Activated B cell treated with CpG ODN at 0.5 μM for 24 hours (primary cell): ENCODE measurements around the gene GPR137. TPM values are rescaled to one million over a fixed set of nuclear protein-coding genes. Genes with fewer than 3 reads are reported as not detected.
A peak's percentile ranks its signal among the peaks of the same experiment; 100 is the strongest.

Source experiments
- ATAC-seq: fragments of 200-7000 bp; cut with Tn5 transposase; one replicate; pipeline ENCODE4 v1.10.0; 2021; ENCODE audit warnings: low read depth, mild to moderate bottlenecking, moderate library complexity
- CTCF ChIA-PET: fragments of 350-600 bp; sonication (Branson Sonifier 250); formaldehyde crosslinking; loops from one replicate; lab custom pipeline; 2021; ENCODE audit warnings: antibody characterized with exemption; lab: Charles Lee
- POLR2A ChIA-PET: fragments of 350-600 bp; sonication (Branson Sonifier 250); formaldehyde crosslinking; loops from one replicate; lab custom pipeline; 2021; ENCODE audit warnings: antibody characterized with exemption; lab: Charles Lee
- DNase-seq: peaks from one replicate; pipeline ENCODE4 v3.0.0; 2022
- H3K27ac Mint-ChIP-seq: one replicate; pipeline ENCODE4 v1.8.0; 2020; ENCODE audit warnings: mixed read lengths
- H3K27me3 Mint-ChIP-seq: one replicate; pipeline ENCODE4 v1.8.0; 2021; ENCODE audit warnings: mixed read lengths
- H3K36me3 Mint-ChIP-seq: one replicate; pipeline ENCODE4 v1.8.0; 2021; ENCODE audit warnings: low read depth, mixed read lengths
- H3K4me1 Mint-ChIP-seq: one replicate; pipeline ENCODE4 v1.8.0; 2021; ENCODE audit warnings: mixed read lengths
- H3K4me3 Mint-ChIP-seq: one replicate; pipeline ENCODE4 v1.8.0; 2020; ENCODE audit warnings: mild to moderate bottlenecking, mixed read lengths
- H3K9me3 Mint-ChIP-seq: one replicate; pipeline ENCODE4 v1.8.0; 2020; ENCODE audit warnings: mixed read lengths
- CTCF ChIP-seq: fragments of 200-600 bp; IDR thresholded peaks from one replicate; pipeline ENCODE4 v1.8.0; 2022; ENCODE audit warnings: antibody characterized with exemption, mild to moderate bottlenecking
- intact Hi-C: fragments of 100-400 bp; cut with micrococcal nuclease; formaldehyde crosslinking; loops from one replicate; pipeline ENCODE4 v1.15.1; 2024
- total RNA-seq: library from RNA; stranded (reverse); gene quantifications from 2 replicates; pipeline ENCODE4 v1.2.3, GENCODE V29; 2022

The GPR137 gene
- total RNA-seq, 1 donor from 2014 or later, result 53.1 TPM

GRCh38 chr11:64284048-64284961 lies 1.3 kb upstream of the GPR137 start, which contains the start of gene BAD:
Gene BAD (minus strand): TSS chr11:64284665. CDS start chr11:64284368, 297 bp downstream.
- Mint-ChIP-seq H3K27ac (peak within 1 kb of the TSS; percentile 92), H3K4me3 (peak within 1 kb of the TSS; percentile 90), H3K36me3 (peaks cover 14% of the 10 kb centered on the region), H3K27me3 (no peaks in the 10 kb centered on the region), H3K9me3 (no peaks in the 10 kb centered on the region), H3K4me1 (peaks cover 20% of the 10 kb centered on the region)
- ATAC-seq (peak; percentile 79), DNase-seq (peak; percentile 80)
- ChIA-PET CTCF (interaction anchor here (1.0 to 2.6 kb wide), 10 partner anchors 13 to 80 kb away, joined by 3 to 11 read pairs (median 4); partner anchors contain the start of genes CATSPERZ and PRDX5), POLR2A (interaction anchor here (0.5 to 5.8 kb wide), 21 partner anchors 9 to 1223 kb away, joined by 3 to 119 read pairs (median 5); partner anchors contain the start of genes CCDC88B, ESRRA, FERMT3 and FKBP2)
- intact Hi-C loops, result loop anchor here (1.0 to 2.0 kb wide), 3 partner anchors 33 to 58 kb away; partner anchors contain the start of genes CCDC88B, NUDT22, PLCB3 and TRPT1
- no peak for TF ChIP-seq CTCF

- no peak for TF ChIP-seq CTCF
- POLR2A ChIA-PET, result interaction anchor here (1.9 to 5.8 kb wide), 5 partner anchors 16 to 101 kb away, joined by 14 to 119 read pairs (median 24); partner anchors contain the start of genes ESRRA, FERMT3, PRDX5 and STIP1
Measured at GRCh38 chr11:64285885-64286800, 495 bp downstream of the GPR137 start.

GRCh38 chr11:64286801-64287159 lies 1.1 kb downstream of the GPR137 start:
- peak overlapping the region; percentile 59 for H3K27ac Mint-ChIP-seq
- peak overlapping the region; percentile 78 for H3K4me3 Mint-ChIP-seq
- no peak for TF ChIP-seq CTCF

More at GRCh38 chr11:64285885-64286800, 495 bp downstream of the GPR137 start:
- Mint-ChIP-seq H3K9me3 (no peaks in the 10 kb centered on the region), H3K36me3 (peaks cover 11% of the 10 kb centered on the region), H3K4me1 (peaks cover 22% of the 10 kb centered on the region), H3K27me3 (peaks cover 7% of the 10 kb centered on the region), H3K4me3 (peak overlapping the region; percentile 78), H3K27ac (peak overlapping the region; percentile 59)
- CTCF ChIA-PET, result interaction anchor here (0.5 to 2.2 kb wide), 5 partner anchors 15 to 487 kb away, joined by 3 to 11 read pairs (median 4); partner anchors contain the start of genes CATSPERZ, ESRRA and PRDX5
- ATAC-seq (no peak), DNase-seq (no peak)
- intact Hi-C loops, result loop anchor here (1.0 to 2.0 kb wide), 7 partner anchors 15 to 56 kb away; partner anchors contain the start of genes CCDC88B, DNAJC4, ESRRA and FKBP2

GRCh38 chr11:64287676-64288352 lies 2.2 kb downstream of the GPR137 start:
- Mint-ChIP-seq H3K4me3 (peak overlapping the region; percentile 11), H3K9me3 (no peaks in the 10 kb centered on the region), H3K4me1 (peaks cover 23% of the 10 kb centered on the region), H3K27me3 (peaks cover 10% of the 10 kb centered on the region), H3K36me3 (peaks cover 2% of the 10 kb centered on the region), H3K27ac (no peak overlapping the region)
- POLR2A ChIA-PET, result interaction anchor here (0.6 kb wide), 1 partner anchor 70 kb away, joined by 8 read pairs; no protein-coding TSS in a partner anchor
- no peak for TF ChIP-seq CTCF
- ATAC-seq (no peak), DNase-seq (no peak)
- CTCF ChIA-PET, result interaction anchor here (1.2 kb wide), 1 partner anchor 83 kb away, joined by 5 read pairs; no protein-coding TSS in a partner anchor
- intact Hi-C loops, result no loop called here

More at GRCh38 chr11:64286801-64287159, 1.1 kb downstream of the GPR137 start:
- intact Hi-C loops, result no loop called here
- ATAC-seq (no peak), DNase-seq (no peak)
- ChIA-PET CTCF (interaction anchor here (0.9 kb wide), 2 partner anchors 18 to 82 kb away, joined by 3 to 6 read pairs; partner anchors contain the start of gene ESRRA), POLR2A (interaction anchor here (3.7 to 5.8 kb wide), 2 partner anchors 16 to 17 kb away, joined by 24 to 119 read pairs; partner anchors contain the start of gene ESRRA)
- peaks cover 21% of the 10 kb centered on the region for H3K4me1 Mint-ChIP-seq
- peaks cover 6% of the 10 kb centered on the region for H3K36me3 Mint-ChIP-seq
- peaks cover 7% of the 10 kb centered on the region for H3K27me3 Mint-ChIP-seq
- no peaks in the 10 kb centered on the region for H3K9me3 Mint-ChIP-seq
